RWPE2 (cell line): ENCODE measurements around the gene AFF1.
A peak's percentile ranks its signal among the peaks of the same experiment; 100 is the strongest.

Source experiments
- ATAC-seq: fragments of 200-7000 bp; cut with Tn5 transposase; 3 replicates; pipeline ENCODE4 v1.9.1; 2021; ENCODE audit warnings: low read depth
- DNase-seq: peaks from one replicate; pipeline ENCODE4 v3.0.0-alpha.2; 2020; ENCODE audit warnings: low spot score
- H3K27ac ChIP-seq: fragments of 450-650 bp; 2 replicates; pipeline ENCODE4 v1.5.1; 2017; ENCODE audit warnings: mild to moderate bottlenecking; ENCODE audit not compliant: poor library complexity, severe bottlenecking
- H3K27me3 ChIP-seq: fragments of 250-450 bp; sonication (Bioruptor Pico); 2 replicates; pipeline ENCODE4 v1.5.1; 2021; ENCODE audit warnings: mild to moderate bottlenecking, moderate library complexity; ENCODE audit not compliant: insufficient read depth, poor library complexity, severe bottlenecking
- H3K36me3 ChIP-seq: fragments of 250-450 bp; sonication (Bioruptor Pico); 2 replicates; pipeline ENCODE4 v1.5.1; 2020; ENCODE audit warnings: low read depth, mild to moderate bottlenecking, moderate library complexity
- H3K4me1 ChIP-seq: fragments of 250-450 bp; sonication (Bioruptor Pico); 2 replicates; pipeline ENCODE4 v1.5.1; 2021; ENCODE audit warnings: mild to moderate bottlenecking, moderate library complexity; ENCODE audit not compliant: insufficient read depth, poor library complexity, severe bottlenecking
- H3K4me3 ChIP-seq: fragments of 250-450 bp; sonication (Bioruptor Pico); 2 replicates; pipeline ENCODE4 v1.5.1; 2021; ENCODE audit warnings: mild to moderate bottlenecking, moderate library complexity; ENCODE audit not compliant: severe bottlenecking
- H3K9me3 ChIP-seq: fragments of 250-450 bp; sonication (Bioruptor Pico); 2 replicates; pipeline ENCODE4 v1.5.1; 2021; ENCODE audit warnings: mild to moderate bottlenecking, moderate library complexity; ENCODE audit not compliant: severe bottlenecking
- CTCF ChIP-seq: fragments of 450-650 bp; IDR thresholded peaks from one replicate; pipeline ENCODE4 v1.5.1; 2017; ENCODE audit warnings: mild to moderate bottlenecking, moderate library complexity; ENCODE audit not compliant: poor library complexity, severe bottlenecking

The AFF1 gene

GRCh38 chr4:87114245-87115062 is 179.6 kb downstream of the AFF1 start:
- Histone ChIP-seq H3K36me3 (peaks cover 31% of the 10 kb centered on the region), H3K27ac (no peak overlapping the region), H3K9me3 (no peaks in the 10 kb centered on the region), H3K27me3 (no peaks in the 10 kb centered on the region), H3K4me1 (peaks cover 6% of the 10 kb centered on the region), H3K4me3 (no peak overlapping the region)
- peak; percentile 8 for TF ChIP-seq CTCF
- ATAC-seq (no peak), DNase-seq (no peak)

GRCh38 chr4:87116231-87116630 is 181.4 kb downstream of the AFF1 start:
- DNase-seq (no peak), ATAC-seq (no peak)
- H3K9me3 ChIP-seq, result no peaks in the 10 kb centered on the region
- no peaks in the 10 kb centered on the region for H3K27me3 ChIP-seq
- H3K36me3 ChIP-seq, result peaks cover 19% of the 10 kb centered on the region
- TF ChIP-seq CTCF, result no peak
- peaks cover 17% of the 10 kb centered on the region for H3K4me1 ChIP-seq
- H3K27ac ChIP-seq, result no peak overlapping the region
- H3K4me3 ChIP-seq, result no peak overlapping the region

- no peaks in the 10 kb centered on the region for H3K9me3 ChIP-seq
- H3K27me3 ChIP-seq, result no peaks in the 10 kb centered on the region
- H3K36me3 ChIP-seq, result peaks cover 19% of the 10 kb centered on the region
- ATAC-seq (no peak), DNase-seq (no peak)
- H3K4me1 ChIP-seq, result peaks cover 24% of the 10 kb centered on the region
- TF ChIP-seq CTCF, result no peak
- no peak overlapping the region for H3K27ac ChIP-seq
- no peak overlapping the region for H3K4me3 ChIP-seq
Observed at GRCh38 chr4:87117051-87117731, 182.4 kb downstream of the AFF1 start.

GRCh38 chr4:87117732-87118075 is 182.9 kb downstream of the AFF1 start:
- Histone ChIP-seq H3K4me3 (no peak overlapping the region), H3K4me1 (peaks cover 28% of the 10 kb centered on the region), H3K9me3 (no peaks in the 10 kb centered on the region), H3K27ac (no peak overlapping the region), H3K36me3 (peaks cover 19% of the 10 kb centered on the region), H3K27me3 (no peaks in the 10 kb centered on the region)
- TF ChIP-seq CTCF, result no peak
- ATAC-seq (no peak), DNase-seq (no peak)

GRCh38 chr4:87118421-87118820 is 183.6 kb downstream of the AFF1 start:
- H3K4me1 ChIP-seq, result peaks cover 28% of the 10 kb centered on the region
- peaks cover 19% of the 10 kb centered on the region for H3K36me3 ChIP-seq
- H3K27me3 ChIP-seq, result no peaks in the 10 kb centered on the region
- no peak for ATAC-seq
- no peaks in the 10 kb centered on the region for H3K9me3 ChIP-seq
- no peak overlapping the region for H3K27ac ChIP-seq
- H3K4me3 ChIP-seq, result no peak overlapping the region
- DNase-seq, result no peak
- no peak for TF ChIP-seq CTCF
